ENCODE data around the gene PSMB9.
"Not testable (repeated sequence)": the region's sequence is repeated elsewhere in the genome, so short reads cannot be mapped to it uniquely, and the experiment has no call there.

The PSMB9 gene

DNA sequence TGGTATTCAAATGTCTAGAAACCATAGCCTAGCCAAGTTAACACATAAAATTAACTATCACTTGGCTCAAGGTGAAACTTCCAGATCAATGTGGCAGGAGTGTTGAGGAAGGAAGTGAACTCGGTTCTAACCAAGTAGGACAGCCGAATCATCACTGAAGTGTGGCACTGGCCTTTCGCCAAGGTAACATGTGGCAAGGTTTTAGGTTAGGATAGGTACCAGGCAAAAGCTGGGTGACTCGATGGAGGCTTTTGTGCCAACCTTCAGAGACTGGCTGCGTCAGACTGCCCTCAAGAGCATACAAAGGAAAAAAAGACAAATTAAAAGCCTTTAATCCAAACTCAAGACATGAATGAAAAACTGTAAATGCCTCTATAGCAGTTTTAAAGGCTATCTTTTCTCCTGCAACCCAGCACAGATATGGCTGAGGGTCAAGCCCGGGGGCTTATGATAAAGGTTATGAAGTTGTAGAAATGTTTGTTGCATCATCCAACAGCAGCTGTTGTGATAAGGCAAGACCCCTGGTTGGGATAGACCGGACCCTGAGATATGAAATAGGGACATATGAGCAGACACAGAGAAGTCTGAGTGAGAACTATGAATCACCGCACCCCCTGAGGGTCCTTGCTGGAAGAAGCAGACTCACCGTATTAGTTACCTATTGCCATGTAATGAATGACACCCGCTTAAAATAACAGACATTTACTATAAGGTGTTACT is 11.9 kb downstream of the PSMB9 start:
- no peaks in the 10 kb centered on the region for H3K36me3 ChIP-seq (ENCODE audit: control insufficient read depth, insufficient read depth, low read length)
- no peak overlapping the region for H3K27ac ChIP-seq (ENCODE audit: low read depth, low read length)
- H3K4me3 ChIP-seq (ENCODE audit: low read depth, low read length): no peak overlapping the region
- H3K9me3 ChIP-seq (ENCODE audit: control insufficient read depth, insufficient read depth, low read length): no peaks in the 10 kb centered on the region
- no peaks in the 10 kb centered on the region; the same call in 1 of the 2 replicates for H3K27me3 ChIP-seq (ENCODE audit: control insufficient read depth, insufficient read depth, low read length)
- H3K9ac ChIP-seq (ENCODE audit: low read depth, low read length): no peak overlapping the region
- peaks cover 10% of the 10 kb centered on the region for H3K4me1 ChIP-seq (ENCODE audit: control insufficient read depth, insufficient read depth, low read length)

DNA sequence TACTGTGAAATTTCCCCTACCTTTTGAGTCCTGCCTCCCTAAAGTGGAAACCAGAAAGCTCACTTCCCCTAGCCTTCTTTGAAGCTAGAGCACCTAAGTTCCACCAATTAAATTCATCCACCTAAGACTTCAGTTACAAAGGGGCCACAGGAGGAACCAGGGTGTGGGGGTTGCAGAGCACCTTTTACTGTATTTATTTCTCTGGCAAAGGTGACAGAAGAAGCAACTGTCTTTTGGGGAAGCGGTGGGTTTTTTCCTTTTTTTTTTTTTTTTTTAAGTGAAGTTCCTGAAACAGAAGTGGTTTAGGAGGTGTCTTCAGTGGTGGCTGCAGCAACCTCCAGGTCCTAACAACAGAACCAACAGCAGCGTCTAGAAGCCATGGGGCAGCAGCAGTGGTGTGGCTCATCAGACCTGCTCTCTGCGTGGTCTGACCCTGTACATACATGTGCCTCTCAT is 13.1 kb downstream of the PSMB9 start:
- Histone ChIP-seq H3K9ac (ENCODE audit: low read depth, low read length) (no peak overlapping the region), H3K36me3 (ENCODE audit: control insufficient read depth, insufficient read depth, low read length) (no peaks in the 10 kb centered on the region), H3K4me3 (ENCODE audit: low read depth, low read length) (no peak overlapping the region), H3K9me3 (ENCODE audit: control insufficient read depth, insufficient read depth, low read length) (no peaks in the 10 kb centered on the region), H3K27ac (ENCODE audit: low read depth, low read length) (no peak overlapping the region), H3K27me3 (ENCODE audit: control insufficient read depth, insufficient read depth, low read length) (no peaks in the 10 kb centered on the region; the same call in 1 of the 2 replicates), H3K4me1 (ENCODE audit: control insufficient read depth, insufficient read depth, low read length) (no peaks in the 10 kb centered on the region)

DNA sequence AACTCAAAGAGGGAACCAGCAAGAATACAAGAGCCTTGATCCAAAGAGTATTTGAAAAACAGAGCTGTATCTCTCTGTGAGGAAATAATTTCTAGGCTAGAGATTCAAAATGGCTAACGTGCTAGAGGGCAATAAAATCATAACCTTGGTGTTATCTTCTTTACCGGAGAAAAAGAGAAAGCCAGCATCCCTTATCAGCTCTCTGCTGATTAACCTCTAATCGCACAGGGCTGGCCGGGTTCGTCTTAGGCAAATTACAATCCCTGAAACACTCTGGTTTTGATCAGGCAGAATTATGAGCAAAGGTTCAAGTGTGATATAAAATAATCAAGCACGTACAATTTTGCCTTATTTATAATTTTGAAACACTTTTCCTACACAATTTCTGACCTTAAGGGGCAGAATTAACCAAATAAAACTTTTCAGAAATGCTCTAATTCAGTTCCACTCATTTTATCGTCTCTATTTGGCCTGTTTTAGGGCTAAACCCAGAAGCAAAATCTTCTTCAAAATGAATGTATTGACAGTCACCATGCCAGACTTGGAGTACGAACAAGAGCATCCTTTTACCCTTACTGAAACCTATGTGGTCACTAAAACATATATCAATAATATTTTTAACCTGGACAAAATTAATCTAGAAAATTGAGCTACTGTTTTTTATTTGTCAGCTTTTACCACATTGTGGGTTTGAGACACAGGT is 13.7 kb downstream of the PSMB9 start:
- Histone ChIP-seq H3K27ac (ENCODE audit: low read depth, low read length) (no peak overlapping the region), H3K4me3 (ENCODE audit: low read depth, low read length) (no peak overlapping the region), H3K36me3 (ENCODE audit: control insufficient read depth, insufficient read depth, low read length) (no peaks in the 10 kb centered on the region)

DNA sequence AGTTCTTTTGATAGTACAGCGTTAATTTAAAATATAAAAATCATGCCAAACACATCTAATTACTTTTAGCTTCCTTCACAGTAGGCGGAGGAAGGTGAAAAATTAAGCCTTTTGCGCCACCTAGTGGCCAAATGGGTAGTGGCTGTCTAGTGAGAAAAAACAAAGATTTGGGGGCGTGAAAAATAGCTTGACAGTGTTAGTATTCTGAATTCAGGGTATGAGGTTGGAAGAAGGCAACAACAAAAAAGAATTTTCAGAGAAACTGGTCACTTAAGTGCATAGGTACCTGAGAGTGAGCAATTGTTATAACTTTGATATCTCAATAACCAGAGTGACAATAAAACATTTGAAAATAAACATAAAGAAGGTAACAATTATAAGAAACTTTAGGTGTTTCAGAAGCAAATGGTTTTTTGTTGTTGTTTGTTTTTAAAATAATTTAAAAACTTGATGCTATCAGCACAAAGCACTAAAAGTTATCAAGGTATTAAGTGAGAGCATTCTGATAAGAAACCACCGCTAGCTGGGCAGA is 14.3 kb downstream of the PSMB9 start:
- no peak overlapping the region for H3K9ac ChIP-seq (ENCODE audit: low read depth, low read length)
- H3K27me3 ChIP-seq (ENCODE audit: control insufficient read depth, insufficient read depth, low read length): no peaks in the 10 kb centered on the region; the same call in 1 of the 2 replicates
- H3K4me1 ChIP-seq (ENCODE audit: control insufficient read depth, insufficient read depth, low read length): no peaks in the 10 kb centered on the region
- H3K4me3 ChIP-seq (ENCODE audit: low read depth, low read length): no peak overlapping the region
- no peaks in the 10 kb centered on the region for H3K36me3 ChIP-seq (ENCODE audit: control insufficient read depth, insufficient read depth, low read length)
- H3K27ac ChIP-seq (ENCODE audit: low read depth, low read length): no peak overlapping the region
- H3K9me3 ChIP-seq (ENCODE audit: control insufficient read depth, insufficient read depth, low read length): no peaks in the 10 kb centered on the region

More for the DNA sequence above, 13.7 kb downstream of the PSMB9 start:
- Histone ChIP-seq H3K27me3 (ENCODE audit: control insufficient read depth, insufficient read depth, low read length) (no peaks in the 10 kb centered on the region; the same call in 1 of the 2 replicates), H3K4me1 (ENCODE audit: control insufficient read depth, insufficient read depth, low read length) (no peaks in the 10 kb centered on the region), H3K9ac (ENCODE audit: low read depth, low read length) (no peak overlapping the region), H3K9me3 (ENCODE audit: control insufficient read depth, insufficient read depth, low read length) (no peaks in the 10 kb centered on the region)

DNA sequence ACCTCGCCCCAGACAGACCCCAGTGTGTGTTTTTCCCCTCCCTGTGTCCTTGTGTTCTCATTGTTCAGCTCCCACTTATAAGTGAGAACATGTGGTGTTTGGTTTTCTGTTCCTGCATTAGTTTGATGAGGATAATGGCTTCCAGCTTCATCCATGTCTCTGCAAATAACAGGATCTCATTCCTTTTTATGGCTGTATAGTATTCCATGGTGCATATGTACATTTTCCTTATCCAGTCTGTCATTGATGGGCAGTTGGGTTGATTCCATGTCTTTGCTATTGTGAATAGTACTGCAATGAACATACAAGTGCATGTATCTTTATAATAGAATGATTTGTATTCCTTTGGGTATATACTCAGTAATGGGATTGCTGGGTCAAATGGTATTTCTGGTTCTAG is 20.0 kb downstream of the PSMB9 start:
- H3K27ac ChIP-seq (ENCODE audit: low read depth, low read length); H3K4me1 ChIP-seq (ENCODE audit: control insufficient read depth, insufficient read depth, low read length); H3K9me3 ChIP-seq (ENCODE audit: control insufficient read depth, insufficient read depth, low read length); H3K36me3 ChIP-seq (ENCODE audit: control insufficient read depth, insufficient read depth, low read length); H3K27me3 ChIP-seq (ENCODE audit: control insufficient read depth, insufficient read depth, low read length); H3K9ac ChIP-seq (ENCODE audit: low read depth, low read length); H3K4me3 ChIP-seq (ENCODE audit: low read depth, low read length): not testable (repeated sequence)

DNA sequence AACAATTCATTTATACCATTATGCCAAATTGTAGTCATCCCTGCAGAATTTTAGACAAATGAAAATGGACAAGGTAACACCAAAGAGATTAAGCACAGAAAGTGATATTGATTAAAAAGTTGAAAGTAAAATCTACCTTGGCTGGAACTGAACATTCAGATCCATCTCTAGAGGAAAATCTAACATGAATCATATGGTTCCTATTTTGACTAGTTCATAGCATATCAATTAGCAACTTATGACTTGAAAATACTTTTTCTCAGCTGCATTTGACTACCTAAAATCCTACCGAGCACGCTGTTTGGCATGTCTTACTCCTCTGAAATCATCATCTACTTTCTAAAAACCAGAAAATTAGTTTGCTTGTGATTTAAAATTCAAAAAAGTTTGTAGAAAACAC is 22.6 kb downstream of the PSMB9 start:
- no peaks in the 10 kb centered on the region for H3K27me3 ChIP-seq (ENCODE audit: control insufficient read depth, insufficient read depth, low read length)
- H3K36me3 ChIP-seq (ENCODE audit: control insufficient read depth, insufficient read depth, low read length): no peaks in the 10 kb centered on the region
- no peak overlapping the region for H3K9ac ChIP-seq (ENCODE audit: low read depth, low read length)
- H3K27ac ChIP-seq (ENCODE audit: low read depth, low read length): no peak overlapping the region
- H3K4me3 ChIP-seq (ENCODE audit: low read depth, low read length): no peak overlapping the region
- no peaks in the 10 kb centered on the region for H3K4me1 ChIP-seq (ENCODE audit: control insufficient read depth, insufficient read depth, low read length)
- H3K9me3 ChIP-seq (ENCODE audit: control insufficient read depth, insufficient read depth, low read length): no peaks in the 10 kb centered on the region

DNA sequence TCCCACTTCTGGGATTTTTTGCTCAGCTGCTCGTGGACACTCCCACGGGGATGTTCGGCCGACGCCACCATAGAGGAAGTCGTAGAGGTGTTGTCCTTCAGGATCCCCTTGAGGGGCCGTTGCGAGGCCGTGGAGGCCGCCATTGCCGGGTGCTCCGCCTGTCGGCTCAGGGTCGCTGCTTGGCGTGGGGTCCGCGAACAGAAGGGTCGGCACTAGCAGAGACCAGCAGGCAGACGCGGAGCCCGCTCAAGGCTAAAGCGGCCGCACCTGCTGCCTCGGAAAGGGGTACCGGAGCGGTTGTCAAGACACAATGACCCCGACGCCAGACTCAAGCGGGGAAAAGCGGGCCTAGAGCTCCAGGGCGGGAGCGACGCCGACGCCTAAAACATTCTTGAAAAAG is 25.7 kb downstream of the PSMB9 start:
- Histone ChIP-seq H3K9ac (ENCODE audit: low read depth, low read length) (no peak overlapping the region), H3K27me3 (ENCODE audit: control insufficient read depth, insufficient read depth, low read length) (no peaks in the 10 kb centered on the region), H3K36me3 (ENCODE audit: control insufficient read depth, insufficient read depth, low read length) (no peaks in the 10 kb centered on the region)

DNA sequence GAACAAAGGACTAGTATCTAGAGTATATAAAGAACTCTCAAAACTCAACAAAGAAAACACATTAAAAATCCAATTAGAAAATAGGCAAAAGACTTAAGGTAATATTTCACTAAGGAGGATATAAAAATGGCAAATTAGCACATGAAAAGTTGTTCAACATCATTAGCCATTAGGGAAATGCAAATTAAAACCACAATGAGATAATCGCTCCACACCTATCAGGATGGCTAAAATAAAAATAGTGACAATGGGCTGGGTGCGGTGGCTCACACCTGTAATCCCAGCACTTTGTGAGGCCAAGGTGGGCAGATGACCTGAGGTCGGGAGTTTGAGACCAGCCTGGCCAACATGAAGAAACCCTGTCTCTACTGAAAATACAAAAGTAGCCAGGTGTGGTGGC is 27.0 kb downstream of the PSMB9 start:
- not testable (repeated sequence) for H3K36me3 ChIP-seq (ENCODE audit: control insufficient read depth, insufficient read depth, low read length); H3K27ac ChIP-seq (ENCODE audit: low read depth, low read length); H3K9me3 ChIP-seq (ENCODE audit: control insufficient read depth, insufficient read depth, low read length); H3K4me1 ChIP-seq (ENCODE audit: control insufficient read depth, insufficient read depth, low read length); H3K27me3 ChIP-seq (ENCODE audit: control insufficient read depth, insufficient read depth, low read length); H3K4me3 ChIP-seq (ENCODE audit: low read depth, low read length); H3K9ac ChIP-seq (ENCODE audit: low read depth, low read length)

More for the DNA sequence above, 25.7 kb downstream of the PSMB9 start:
- H3K9me3 ChIP-seq (ENCODE audit: control insufficient read depth, insufficient read depth, low read length): no peaks in the 10 kb centered on the region
- H3K27ac ChIP-seq (ENCODE audit: low read depth, low read length): no peak overlapping the region
- H3K4me3 ChIP-seq (ENCODE audit: low read depth, low read length): no peak overlapping the region
- H3K4me1 ChIP-seq (ENCODE audit: control insufficient read depth, insufficient read depth, low read length): no peaks in the 10 kb centered on the region

DNA sequence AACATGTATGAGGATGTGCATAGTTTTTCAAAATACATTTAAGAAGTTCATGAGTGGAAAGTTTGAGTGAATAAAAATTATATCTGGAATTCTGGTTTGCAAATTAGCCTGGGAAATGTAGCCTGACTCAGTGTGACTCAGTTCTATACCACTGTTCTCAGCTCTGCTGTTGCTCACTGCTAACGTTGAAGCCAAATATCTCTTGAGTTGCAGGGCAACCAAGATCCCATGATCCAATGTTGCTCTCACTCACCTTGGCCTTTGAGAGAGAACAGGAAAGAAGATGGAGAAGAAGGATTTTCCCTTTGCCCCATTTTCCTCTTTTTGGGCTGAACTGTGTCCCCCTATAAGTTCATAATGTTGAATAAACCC is 28.9 kb downstream of the PSMB9 start:
- Histone ChIP-seq H3K27ac (ENCODE audit: low read depth, low read length) (no peak overlapping the region), H3K27me3 (ENCODE audit: control insufficient read depth, insufficient read depth, low read length) (no peaks in the 10 kb centered on the region), H3K36me3 (ENCODE audit: control insufficient read depth, insufficient read depth, low read length) (no peaks in the 10 kb centered on the region), H3K9me3 (ENCODE audit: control insufficient read depth, insufficient read depth, low read length) (no peaks in the 10 kb centered on the region), H3K9ac (ENCODE audit: low read depth, low read length) (no peak overlapping the region), H3K4me3 (ENCODE audit: low read depth, low read length) (no peak overlapping the region), H3K4me1 (ENCODE audit: control insufficient read depth, insufficient read depth, low read length) (no peaks in the 10 kb centered on the region)

DNA sequence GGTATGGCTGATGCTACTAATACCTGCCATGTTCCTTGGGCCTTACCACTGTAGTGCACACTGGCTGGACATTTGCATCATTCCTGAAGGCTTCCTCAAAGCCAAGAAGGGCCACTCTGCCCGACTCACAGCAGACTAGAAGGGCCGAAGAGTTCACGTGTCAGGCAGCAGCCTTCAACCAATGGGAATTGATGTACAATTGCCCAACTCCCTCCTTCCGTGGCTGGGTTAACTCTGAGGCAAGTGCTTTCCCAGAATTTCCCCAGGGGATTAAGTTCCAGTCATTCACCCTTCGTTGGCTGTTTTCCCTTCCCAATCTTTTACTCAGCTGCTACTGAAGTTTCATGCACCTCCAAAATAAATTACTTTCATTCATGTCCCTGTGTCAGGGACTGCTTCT is 29.8 kb downstream of the PSMB9 start:
- Histone ChIP-seq H3K36me3 (ENCODE audit: control insufficient read depth, insufficient read depth, low read length) (no peaks in the 10 kb centered on the region), H3K9ac (ENCODE audit: low read depth, low read length) (no peak overlapping the region), H3K4me3 (ENCODE audit: low read depth, low read length) (no peak overlapping the region), H3K4me1 (ENCODE audit: control insufficient read depth, insufficient read depth, low read length) (no peaks in the 10 kb centered on the region), H3K27me3 (ENCODE audit: control insufficient read depth, insufficient read depth, low read length) (no peaks in the 10 kb centered on the region), H3K9me3 (ENCODE audit: control insufficient read depth, insufficient read depth, low read length) (no peaks in the 10 kb centered on the region), H3K27ac (ENCODE audit: low read depth, low read length) (no peak overlapping the region)

DNA sequence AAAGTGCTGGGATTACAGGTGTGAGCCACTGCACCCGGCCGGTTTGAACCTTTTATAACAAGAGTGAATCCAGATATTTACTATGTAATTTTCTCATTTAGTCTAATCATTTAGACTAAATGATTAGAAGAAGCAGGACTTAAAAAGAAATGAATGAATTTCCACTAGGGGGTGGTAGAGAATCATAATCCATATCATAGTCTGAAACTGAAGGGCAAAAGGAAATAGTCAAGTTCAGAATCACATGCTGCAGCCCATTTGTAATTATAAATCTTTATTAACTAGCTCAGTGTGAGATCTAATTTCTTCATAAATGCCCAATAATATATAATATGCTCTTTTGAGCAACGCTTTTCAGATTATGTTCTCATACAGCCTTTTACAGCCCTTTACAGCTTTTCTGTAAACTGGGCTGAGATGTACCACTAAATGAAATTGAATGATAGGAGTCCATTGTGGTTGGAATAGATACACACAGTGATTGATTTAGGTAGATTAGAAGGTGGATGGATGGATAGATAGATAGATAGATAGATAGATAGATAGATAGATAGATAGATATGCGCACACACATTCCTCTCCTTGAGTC is 31.8 kb downstream of the PSMB9 start:
- no peaks in the 10 kb centered on the region for H3K9me3 ChIP-seq (ENCODE audit: control insufficient read depth, insufficient read depth, low read length)
- H3K9ac ChIP-seq (ENCODE audit: low read depth, low read length): no peak overlapping the region
- H3K36me3 ChIP-seq (ENCODE audit: control insufficient read depth, insufficient read depth, low read length): no peaks in the 10 kb centered on the region
- no peaks in the 10 kb centered on the region for H3K27me3 ChIP-seq (ENCODE audit: control insufficient read depth, insufficient read depth, low read length)
- no peak overlapping the region for H3K27ac ChIP-seq (ENCODE audit: low read depth, low read length)
- no peak overlapping the region for H3K4me3 ChIP-seq (ENCODE audit: low read depth, low read length)
- no peaks in the 10 kb centered on the region for H3K4me1 ChIP-seq (ENCODE audit: control insufficient read depth, insufficient read depth, low read length)
